HEK293 (cell line): ENCODE measurements around the gene PKIG.

Source experiments
- CTCF ChIA-PET: fragments of 350-600 bp; formaldehyde crosslinking; extraction: SDS; loops from one replicate; lab custom pipeline; 2021; ENCODE audit warnings: antibody characterized with exemption; lab: Yijun Ruan, JAX
- POLR2A ChIA-PET: fragments of 300-600 bp; formaldehyde crosslinking; extraction: SDS; loops from one replicate; lab custom pipeline; 2020; ENCODE audit warnings: antibody characterized with exemption, inconsistent platforms; lab: Yijun Ruan, JAX
- H3K27ac ChIP-seq: fragments of 200-500 bp; sonication (Bioruptor generic); 2 replicates; pipeline ENCODE4 v1.5.1; 2014; ENCODE audit warnings: low read depth, low read length, control low read depth, inconsistent platforms; ENCODE audit errors: extremely low read depth
- H3K36me3 ChIP-seq, 2 experiments: fragments of 200-500 bp in 1 of 2; sonication (Bioruptor generic) in 1 of 2; 1 replicate in 1 of 2; 2 replicates in 1 of 2; pipeline ENCODE4 v1.5.1; 2014 to 2017; ENCODE audit warnings: inconsistent platforms in 2 of 2, low read length in 2 of 2; ENCODE audit not compliant: control insufficient read depth in 2 of 2, insufficient read depth in 1 of 2
- H3K4me1 ChIP-seq: fragments of 200-500 bp; sonication (Bioruptor generic); 2 replicates; pipeline ENCODE4 v1.5.1; 2014; ENCODE audit warnings: mild to moderate bottlenecking, low read length, inconsistent platforms; ENCODE audit not compliant: control insufficient read depth, insufficient read depth
- H3K4me3 ChIP-seq: 2 replicates; pipeline ENCODE4 v1.5.1; 2011; ENCODE audit warnings: low read depth, mild to moderate bottlenecking, control low read depth, low read length, moderate library complexity
- H3K9me3 ChIP-seq: fragments of 200-500 bp; sonication (Bioruptor generic); 2 replicates; pipeline ENCODE4 v1.5.1; 2014; ENCODE audit warnings: low read depth, low read length, inconsistent platforms; ENCODE audit not compliant: control insufficient read depth, insufficient read depth
- GFI1B ChIP-seq: fragments of 450-650 bp; formaldehyde crosslinking; IDR thresholded peaks from 2 replicates; pipeline ENCODE4 v1.5.1; 2016; ENCODE audit warnings: missing biosample characterization, missing genetic modification characterization
- GLIS1 ChIP-seq: fragments of 450-650 bp; formaldehyde crosslinking; IDR thresholded peaks from 2 replicates; pipeline ENCODE4 v1.5.1; 2016; ENCODE audit warnings: missing biosample characterization, missing genetic modification characterization
- KLF1 ChIP-seq: fragments of 450-650 bp; formaldehyde crosslinking; IDR thresholded peaks from 2 replicates; pipeline ENCODE4 v1.5.1; 2016; ENCODE audit warnings: missing biosample characterization, missing genetic modification characterization
- KLF8 ChIP-seq: fragments of 450-650 bp; formaldehyde crosslinking; IDR thresholded peaks from 2 replicates; pipeline ENCODE4 v1.5.1; 2016; ENCODE audit warnings: missing biosample characterization, missing genetic modification characterization
- SCRT2 ChIP-seq: fragments of 450-650 bp; formaldehyde crosslinking; IDR thresholded peaks from 2 replicates; pipeline ENCODE4 v1.5.1; 2016; ENCODE audit warnings: missing biosample characterization, missing genetic modification characterization
- ZNF132 ChIP-seq: fragments of 450-650 bp; formaldehyde crosslinking; IDR thresholded peaks from 2 replicates; pipeline ENCODE4 v1.5.1; 2017; ENCODE audit warnings: missing biosample characterization, missing genetic modification characterization, borderline replicate concordance
- ZNF221 ChIP-seq: fragments of 450-650 bp; formaldehyde crosslinking; IDR thresholded peaks from 2 replicates; pipeline ENCODE4 v1.5.1; 2017; ENCODE audit warnings: missing biosample characterization, missing genetic modification characterization, borderline replicate concordance
- ZNF223 ChIP-seq: fragments of 450-650 bp; formaldehyde crosslinking; IDR thresholded peaks from 2 replicates; pipeline ENCODE4 v1.5.1; 2016; ENCODE audit warnings: missing biosample characterization, missing genetic modification characterization
- ZNF324 ChIP-seq: fragments of 450-650 bp; formaldehyde crosslinking; IDR thresholded peaks from 2 replicates; pipeline ENCODE4 v1.5.1; 2016; ENCODE audit warnings: missing biosample characterization, missing genetic modification characterization
- ZNF391 ChIP-seq: fragments of 450-650 bp; formaldehyde crosslinking; IDR thresholded peaks from 2 replicates; pipeline ENCODE4 v1.5.1; 2016; ENCODE audit warnings: low read depth, missing biosample characterization, missing genetic modification characterization, borderline replicate concordance
- ZNF404 ChIP-seq: fragments of 450-650 bp; formaldehyde crosslinking; IDR thresholded peaks from 2 replicates; pipeline ENCODE4 v1.5.1; 2017; ENCODE audit warnings: missing biosample characterization, missing genetic modification characterization
- ZNF433 ChIP-seq: fragments of 450-650 bp; formaldehyde crosslinking; IDR thresholded peaks from 2 replicates; pipeline ENCODE4 v1.5.1; 2016; ENCODE audit warnings: missing biosample characterization, missing genetic modification characterization, low read depth
- ZNF529 ChIP-seq: fragments of 450-650 bp; formaldehyde crosslinking; IDR thresholded peaks from 2 replicates; pipeline ENCODE4 v1.5.1; 2017; ENCODE audit warnings: missing genetic modification characterization, missing biosample characterization; ENCODE audit not compliant: insufficient replicate concordance
- ZNF768 ChIP-seq: fragments of 450-650 bp; formaldehyde crosslinking; IDR thresholded peaks from 2 replicates; pipeline ENCODE4 v1.5.1; 2018; ENCODE audit warnings: missing biosample characterization, mild to moderate bottlenecking, missing genetic modification characterization
- ZNF791 ChIP-seq: fragments of 450-650 bp; formaldehyde crosslinking; IDR thresholded peaks from 2 replicates; pipeline ENCODE4 v1.5.1; 2016; ENCODE audit warnings: missing biosample characterization, missing genetic modification characterization
- ZXDB ChIP-seq: fragments of 450-650 bp; formaldehyde crosslinking; IDR thresholded peaks from 2 replicates; pipeline ENCODE4 v1.5.1; 2016; ENCODE audit warnings: missing biosample characterization, missing genetic modification characterization
- TF ChIP-seq, protein P1 (sequence below): fragments of 450-650 bp; formaldehyde crosslinking; IDR thresholded peaks from 2 replicates; pipeline ENCODE4 v1.5.1; 2016; ENCODE audit warnings: missing biosample characterization, missing genetic modification characterization
- TF ChIP-seq, protein P2 (sequence below): fragments of 450-650 bp; formaldehyde crosslinking; IDR thresholded peaks from 2 replicates; pipeline ENCODE4 v1.5.1; 2016; ENCODE audit warnings: missing biosample characterization, missing genetic modification characterization
- TF ChIP-seq, protein P3 (sequence below): fragments of 450-650 bp; formaldehyde crosslinking; IDR thresholded peaks from 2 replicates; pipeline ENCODE4 v1.5.1; 2016; ENCODE audit warnings: missing biosample characterization, missing genetic modification characterization, borderline replicate concordance
- TF ChIP-seq, protein P4 (sequence below): fragments of 450-650 bp; formaldehyde crosslinking; IDR thresholded peaks from 2 replicates; pipeline ENCODE4 v1.5.1; 2016; ENCODE audit warnings: missing biosample characterization, missing genetic modification characterization

Gene PKIG

DNA sequence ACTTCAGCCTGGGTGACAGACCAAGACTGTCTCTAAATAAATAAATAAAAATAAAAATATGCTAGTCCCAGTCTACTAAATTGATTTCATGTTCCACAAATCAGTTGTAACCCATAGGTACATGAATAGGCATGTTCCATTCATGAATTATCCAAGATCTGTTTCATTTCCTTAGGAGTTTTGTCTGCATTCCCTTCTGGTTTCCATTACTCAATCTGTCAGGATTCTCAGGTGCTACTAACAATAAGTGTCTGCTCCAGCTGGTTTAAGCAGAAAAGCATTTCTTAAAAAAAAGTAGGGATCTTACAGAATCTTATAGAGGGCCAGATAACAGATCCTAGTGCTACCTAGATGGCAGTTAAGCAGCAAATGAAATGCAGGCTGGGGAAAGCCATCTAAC lies 15.6 kb upstream of the PKIG start:
- Histone ChIP-seq H3K4me1 (no peaks in the 10 kb centered on the region), H3K36me3 (no peaks in the 10 kb centered on the region), H3K27ac (no peak overlapping the region), H3K4me3 (no peak overlapping the region), H3K9me3 (no peaks in the 10 kb centered on the region)
- CTCF ChIA-PET: interaction anchor here (0.6 to 1.8 kb wide), 3 partner anchors 8 to 16 kb away, joined by 4 to 10 read pairs (median 7); partner anchors contain the start of gene PKIG
- TF ChIP-seq KLF1 (tag by site-specific recombination) (no peak), ZXDB (tag by site-specific recombination) (no peak), GLIS1 (tag by site-specific recombination) (no peak), ZNF791 (tag by site-specific recombination) (no peak), ZNF223 (tag by site-specific recombination) (no peak), SCRT2 (tag by site-specific recombination) (no peak), ZNF324 (tag by site-specific recombination) (no peak), ZNF404 (tag by site-specific recombination) (no peak), ZNF433 (no peak), ZNF768 (tag by site-specific recombination) (no peak), GFI1B (tag by site-specific recombination) (no peak), ZNF132 (no peak), ZNF529 (no peak), ZNF391 (tag by site-specific recombination) (no peak), KLF8 (tag by site-specific recombination) (no peak), ZNF221 (tag by site-specific recombination) (no peak)
- TF ChIP-seq, protein P1, sequence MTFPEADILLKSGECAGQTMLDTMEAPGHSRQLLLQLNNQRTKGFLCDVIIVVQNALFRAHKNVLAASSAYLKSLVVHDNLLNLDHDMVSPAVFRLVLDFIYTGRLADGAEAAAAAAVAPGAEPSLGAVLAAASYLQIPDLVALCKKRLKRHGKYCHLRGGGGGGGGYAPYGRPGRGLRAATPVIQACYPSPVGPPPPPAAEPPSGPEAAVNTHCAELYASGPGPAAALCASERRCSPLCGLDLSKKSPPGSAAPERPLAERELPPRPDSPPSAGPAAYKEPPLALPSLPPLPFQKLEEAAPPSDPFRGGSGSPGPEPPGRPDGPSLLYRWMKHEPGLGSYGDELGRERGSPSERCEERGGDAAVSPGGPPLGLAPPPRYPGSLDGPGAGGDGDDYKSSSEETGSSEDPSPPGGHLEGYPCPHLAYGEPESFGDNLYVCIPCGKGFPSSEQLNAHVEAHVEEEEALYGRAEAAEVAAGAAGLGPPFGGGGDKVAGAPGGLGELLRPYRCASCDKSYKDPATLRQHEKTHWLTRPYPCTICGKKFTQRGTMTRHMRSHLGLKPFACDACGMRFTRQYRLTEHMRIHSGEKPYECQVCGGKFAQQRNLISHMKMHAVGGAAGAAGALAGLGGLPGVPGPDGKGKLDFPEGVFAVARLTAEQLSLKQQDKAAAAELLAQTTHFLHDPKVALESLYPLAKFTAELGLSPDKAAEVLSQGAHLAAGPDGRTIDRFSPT (tag by site-specific recombination): no peak
- TF ChIP-seq, protein P2, sequence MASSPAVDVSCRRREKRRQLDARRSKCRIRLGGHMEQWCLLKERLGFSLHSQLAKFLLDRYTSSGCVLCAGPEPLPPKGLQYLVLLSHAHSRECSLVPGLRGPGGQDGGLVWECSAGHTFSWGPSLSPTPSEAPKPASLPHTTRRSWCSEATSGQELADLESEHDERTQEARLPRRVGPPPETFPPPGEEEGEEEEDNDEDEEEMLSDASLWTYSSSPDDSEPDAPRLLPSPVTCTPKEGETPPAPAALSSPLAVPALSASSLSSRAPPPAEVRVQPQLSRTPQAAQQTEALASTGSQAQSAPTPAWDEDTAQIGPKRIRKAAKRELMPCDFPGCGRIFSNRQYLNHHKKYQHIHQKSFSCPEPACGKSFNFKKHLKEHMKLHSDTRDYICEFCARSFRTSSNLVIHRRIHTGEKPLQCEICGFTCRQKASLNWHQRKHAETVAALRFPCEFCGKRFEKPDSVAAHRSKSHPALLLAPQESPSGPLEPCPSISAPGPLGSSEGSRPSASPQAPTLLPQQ: no peak
- TF ChIP-seq, protein P3, sequence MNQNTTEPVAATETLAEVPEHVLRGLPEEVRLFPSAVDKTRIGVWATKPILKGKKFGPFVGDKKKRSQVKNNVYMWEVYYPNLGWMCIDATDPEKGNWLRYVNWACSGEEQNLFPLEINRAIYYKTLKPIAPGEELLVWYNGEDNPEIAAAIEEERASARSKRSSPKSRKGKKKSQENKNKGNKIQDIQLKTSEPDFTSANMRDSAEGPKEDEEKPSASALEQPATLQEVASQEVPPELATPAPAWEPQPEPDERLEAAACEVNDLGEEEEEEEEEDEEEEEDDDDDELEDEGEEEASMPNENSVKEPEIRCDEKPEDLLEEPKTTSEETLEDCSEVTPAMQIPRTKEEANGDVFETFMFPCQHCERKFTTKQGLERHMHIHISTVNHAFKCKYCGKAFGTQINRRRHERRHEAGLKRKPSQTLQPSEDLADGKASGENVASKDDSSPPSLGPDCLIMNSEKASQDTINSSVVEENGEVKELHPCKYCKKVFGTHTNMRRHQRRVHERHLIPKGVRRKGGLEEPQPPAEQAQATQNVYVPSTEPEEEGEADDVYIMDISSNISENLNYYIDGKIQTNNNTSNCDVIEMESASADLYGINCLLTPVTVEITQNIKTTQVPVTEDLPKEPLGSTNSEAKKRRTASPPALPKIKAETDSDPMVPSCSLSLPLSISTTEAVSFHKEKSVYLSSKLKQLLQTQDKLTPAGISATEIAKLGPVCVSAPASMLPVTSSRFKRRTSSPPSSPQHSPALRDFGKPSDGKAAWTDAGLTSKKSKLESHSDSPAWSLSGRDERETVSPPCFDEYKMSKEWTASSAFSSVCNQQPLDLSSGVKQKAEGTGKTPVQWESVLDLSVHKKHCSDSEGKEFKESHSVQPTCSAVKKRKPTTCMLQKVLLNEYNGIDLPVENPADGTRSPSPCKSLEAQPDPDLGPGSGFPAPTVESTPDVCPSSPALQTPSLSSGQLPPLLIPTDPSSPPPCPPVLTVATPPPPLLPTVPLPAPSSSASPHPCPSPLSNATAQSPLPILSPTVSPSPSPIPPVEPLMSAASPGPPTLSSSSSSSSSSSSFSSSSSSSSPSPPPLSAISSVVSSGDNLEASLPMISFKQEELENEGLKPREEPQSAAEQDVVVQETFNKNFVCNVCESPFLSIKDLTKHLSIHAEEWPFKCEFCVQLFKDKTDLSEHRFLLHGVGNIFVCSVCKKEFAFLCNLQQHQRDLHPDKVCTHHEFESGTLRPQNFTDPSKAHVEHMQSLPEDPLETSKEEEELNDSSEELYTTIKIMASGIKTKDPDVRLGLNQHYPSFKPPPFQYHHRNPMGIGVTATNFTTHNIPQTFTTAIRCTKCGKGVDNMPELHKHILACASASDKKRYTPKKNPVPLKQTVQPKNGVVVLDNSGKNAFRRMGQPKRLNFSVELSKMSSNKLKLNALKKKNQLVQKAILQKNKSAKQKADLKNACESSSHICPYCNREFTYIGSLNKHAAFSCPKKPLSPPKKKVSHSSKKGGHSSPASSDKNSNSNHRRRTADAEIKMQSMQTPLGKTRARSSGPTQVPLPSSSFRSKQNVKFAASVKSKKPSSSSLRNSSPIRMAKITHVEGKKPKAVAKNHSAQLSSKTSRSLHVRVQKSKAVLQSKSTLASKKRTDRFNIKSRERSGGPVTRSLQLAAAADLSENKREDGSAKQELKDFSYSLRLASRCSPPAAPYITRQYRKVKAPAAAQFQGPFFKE: no peak
- TF ChIP-seq, protein P4, sequence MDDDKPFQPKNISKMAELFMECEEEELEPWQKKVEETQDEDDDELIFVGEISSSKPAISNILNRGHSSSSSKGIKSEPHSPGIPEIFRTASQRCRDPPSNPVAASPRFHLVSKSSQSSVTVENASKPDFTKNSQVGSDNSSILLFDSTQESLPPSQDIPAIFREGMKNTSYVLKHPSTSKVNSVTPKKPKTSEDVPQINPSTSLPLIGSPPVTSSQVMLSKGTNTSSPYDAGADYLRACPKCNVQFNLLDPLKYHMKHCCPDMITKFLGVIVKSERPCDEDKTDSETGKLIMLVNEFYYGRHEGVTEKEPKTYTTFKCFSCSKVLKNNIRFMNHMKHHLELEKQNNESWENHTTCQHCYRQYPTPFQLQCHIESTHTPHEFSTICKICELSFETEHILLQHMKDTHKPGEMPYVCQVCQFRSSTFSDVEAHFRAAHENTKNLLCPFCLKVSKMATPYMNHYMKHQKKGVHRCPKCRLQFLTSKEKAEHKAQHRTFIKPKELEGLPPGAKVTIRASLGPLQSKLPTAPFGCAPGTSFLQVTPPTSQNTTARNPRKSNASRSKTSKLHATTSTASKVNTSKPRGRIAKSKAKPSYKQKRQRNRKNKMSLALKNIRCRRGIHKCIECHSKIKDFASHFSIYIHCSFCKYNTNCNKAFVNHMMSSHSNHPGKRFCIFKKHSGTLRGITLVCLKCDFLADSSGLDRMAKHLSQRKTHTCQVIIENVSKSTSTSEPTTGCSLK: no peak
- POLR2A ChIA-PET: no interaction called here
